Bronchial epithelial cell (primary cell): Measurements from ENCODE around the gene UST. TPM values are rescaled to one million over a fixed set of nuclear protein-coding genes. Genes with fewer than 3 reads are reported as not detected.
A peak's percentile ranks its signal among the peaks of the same experiment; 100 is the strongest.

Experiments used
- DNase-seq: peaks from one replicate; pipeline ENCODE4 v3.0.0-alpha.2; 2010; ENCODE audit warnings: low read depth
- FAIRE-seq: peaks from 2 replicates; lab custom pipeline; 2011; peaks lifted over from hg19 to GRCh38; lab: Jason Lieb, UNC
- H3K27me3 ChIP-seq: 2 replicates; pipeline ENCODE4 v1.5.1; 2011; ENCODE audit warnings: low read length; ENCODE audit not compliant: control insufficient read depth, insufficient read depth
- H3K36me3 ChIP-seq: 2 replicates; pipeline ENCODE4 v1.5.1; 2011; ENCODE audit warnings: low read length; ENCODE audit not compliant: control insufficient read depth, insufficient read depth
- H3K4me3 ChIP-seq: 2 replicates; pipeline ENCODE4 v1.5.1; 2011; ENCODE audit warnings: mild to moderate bottlenecking, low read depth, low read length, control low read depth
- total RNA-seq: library from RNA; depleted of rRNA; stranded (reverse); fragments of >200 nt; gene quantifications from 2 replicates; pipeline ENCODE4 v1.2.1, GENCODE V29; 2014
- TF ChIP-seq, protein P1 (sequence below): IDR thresholded peaks from 2 replicates; pipeline ENCODE4 v1.5.1; 2011; ENCODE audit warnings: mild to moderate bottlenecking, moderate library complexity, low read length, control low read depth, inconsistent platforms; ENCODE audit not compliant: insufficient read depth, severe bottlenecking

The UST gene
- total RNA-seq, 1 donor from 2014 or later, result 18.7 TPM

DNA sequence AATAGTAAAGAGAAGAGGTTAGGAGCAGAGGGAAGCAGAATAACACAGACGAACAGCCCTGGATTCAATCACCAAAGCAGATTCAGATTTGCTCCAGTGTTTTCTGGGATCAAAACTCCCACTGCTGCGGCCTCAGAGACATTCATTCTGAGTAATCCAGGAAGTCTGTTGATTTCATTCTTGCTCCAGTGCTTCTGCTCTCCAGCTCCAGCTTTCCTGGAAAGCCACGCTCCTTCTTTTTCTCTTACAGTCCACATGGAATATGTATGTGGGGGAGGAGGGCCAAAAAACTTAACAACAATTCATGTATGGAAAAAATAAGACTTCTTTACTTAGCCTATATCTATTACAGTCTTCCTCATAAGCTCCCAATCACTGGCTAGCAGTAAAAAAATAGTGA, 26.4 kb upstream of the UST start:
- Histone ChIP-seq H3K27me3 (no peaks in the 10 kb centered on the region), H3K36me3 (no peaks in the 10 kb centered on the region), H3K4me3 (no peak overlapping the region)
- no peak for FAIRE-seq
- no peak for DNase-seq
- TF ChIP-seq, protein P1, sequence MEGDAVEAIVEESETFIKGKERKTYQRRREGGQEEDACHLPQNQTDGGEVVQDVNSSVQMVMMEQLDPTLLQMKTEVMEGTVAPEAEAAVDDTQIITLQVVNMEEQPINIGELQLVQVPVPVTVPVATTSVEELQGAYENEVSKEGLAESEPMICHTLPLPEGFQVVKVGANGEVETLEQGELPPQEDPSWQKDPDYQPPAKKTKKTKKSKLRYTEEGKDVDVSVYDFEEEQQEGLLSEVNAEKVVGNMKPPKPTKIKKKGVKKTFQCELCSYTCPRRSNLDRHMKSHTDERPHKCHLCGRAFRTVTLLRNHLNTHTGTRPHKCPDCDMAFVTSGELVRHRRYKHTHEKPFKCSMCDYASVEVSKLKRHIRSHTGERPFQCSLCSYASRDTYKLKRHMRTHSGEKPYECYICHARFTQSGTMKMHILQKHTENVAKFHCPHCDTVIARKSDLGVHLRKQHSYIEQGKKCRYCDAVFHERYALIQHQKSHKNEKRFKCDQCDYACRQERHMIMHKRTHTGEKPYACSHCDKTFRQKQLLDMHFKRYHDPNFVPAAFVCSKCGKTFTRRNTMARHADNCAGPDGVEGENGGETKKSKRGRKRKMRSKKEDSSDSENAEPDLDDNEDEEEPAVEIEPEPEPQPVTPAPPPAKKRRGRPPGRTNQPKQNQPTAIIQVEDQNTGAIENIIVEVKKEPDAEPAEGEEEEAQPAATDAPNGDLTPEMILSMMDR, result no peak

GRCh38 chr6:148720897-148721296, 25.9 kb upstream of the UST start:
- Histone ChIP-seq H3K4me3 (no peak overlapping the region), H3K27me3 (no peaks in the 10 kb centered on the region), H3K36me3 (no peaks in the 10 kb centered on the region)
- DNase-seq (peak; percentile 21), FAIRE-seq (no peak)
- TF ChIP-seq, protein P1, result no peak

DNA sequence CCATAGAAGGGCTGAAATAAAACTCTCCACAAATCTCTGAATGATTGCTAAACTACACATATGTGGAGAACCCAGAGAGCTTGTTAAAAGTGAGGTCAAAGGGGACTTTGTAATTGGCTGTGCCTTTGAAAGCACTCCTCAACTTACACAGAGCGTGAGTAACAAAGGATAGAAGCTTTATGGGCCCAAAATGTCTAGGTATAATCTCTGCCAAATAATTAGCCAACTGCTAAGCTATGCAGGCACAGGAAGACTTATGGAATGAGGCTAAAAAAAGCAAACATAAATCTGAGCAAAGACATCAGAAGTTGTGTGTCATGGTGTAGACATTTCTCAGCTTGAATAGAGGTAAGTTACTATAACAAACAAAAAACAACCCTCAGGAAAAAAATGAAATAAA, 23.3 kb upstream of the UST start:
- H3K36me3 ChIP-seq, result no peaks in the 10 kb centered on the region
- DNase-seq, result peak; percentile 54
- no peak overlapping the region for H3K4me3 ChIP-seq
- TF ChIP-seq, protein P1, result no peak
- no peak for FAIRE-seq
- H3K27me3 ChIP-seq, result no peaks in the 10 kb centered on the region

GRCh38 chr6:148724428-148724827, 22.4 kb upstream of the UST start:
- H3K36me3 ChIP-seq, result no peaks in the 10 kb centered on the region
- H3K4me3 ChIP-seq, result no peak overlapping the region
- TF ChIP-seq, protein P1, result no peak
- H3K27me3 ChIP-seq, result no peaks in the 10 kb centered on the region
- FAIRE-seq, result no peak
- no peak for DNase-seq

DNA sequence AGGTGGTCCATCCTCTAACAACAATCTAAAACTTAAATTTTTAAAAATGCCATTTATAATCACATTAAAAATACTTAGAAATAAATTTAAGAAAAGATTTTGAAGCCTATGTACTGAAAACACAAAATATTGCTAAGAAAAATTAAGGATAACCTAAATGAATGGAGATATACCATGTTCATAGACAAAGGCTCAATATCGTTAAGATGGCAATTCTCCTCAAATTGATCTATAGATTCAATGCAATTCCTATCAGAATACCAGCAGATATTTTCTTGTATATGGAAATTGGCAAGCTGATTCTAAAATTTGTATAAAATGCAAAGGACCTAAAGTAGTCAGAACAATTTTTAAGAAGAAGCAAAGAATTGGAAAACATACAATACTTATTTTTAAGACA, 19.7 kb upstream of the UST start:
- Histone ChIP-seq H3K4me3 (no peak overlapping the region), H3K36me3 (no peaks in the 10 kb centered on the region), H3K27me3 (no peaks in the 10 kb centered on the region)
- TF ChIP-seq, protein P1, result no peak
- DNase-seq (no peak), FAIRE-seq (no peak)

DNA sequence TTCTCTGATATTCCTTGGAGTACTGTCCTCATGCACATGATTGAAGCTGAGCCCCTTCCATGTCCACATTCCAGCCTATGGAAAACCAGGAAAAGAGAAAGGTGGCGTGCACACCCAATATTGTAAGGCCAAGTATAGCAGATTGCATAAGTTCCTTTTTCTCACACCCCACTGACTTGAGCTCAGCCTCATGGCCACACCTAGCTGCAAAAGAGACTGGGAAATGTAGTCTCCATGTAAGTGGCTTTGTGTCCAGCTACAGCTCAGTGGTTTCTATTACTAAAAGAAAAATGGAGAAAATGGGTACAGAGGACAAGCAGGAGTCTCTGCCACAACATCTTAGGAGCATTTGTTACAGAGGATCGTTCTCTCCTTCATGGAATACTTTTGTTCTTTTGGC, 10.8 kb upstream of the UST start:
- FAIRE-seq (no peak), DNase-seq (no peak)
- H3K27me3 ChIP-seq, result no peaks in the 10 kb centered on the region
- no peaks in the 10 kb centered on the region for H3K36me3 ChIP-seq
- H3K4me3 ChIP-seq, result no peak overlapping the region
- TF ChIP-seq, protein P1, result no peak
